GM23338 (cell line): ENCODE results near the gene POLQ. TPM values are rescaled to one million over a fixed set of nuclear protein-coding genes. Genes with fewer than 3 reads are reported as not detected.

Experiments used
- ATAC-seq: fragments of 200-7000 bp; cut with Tn5 transposase; 3 replicates; pipeline ENCODE4 v1.9.1; 2020
- DNase-seq: peaks from one replicate; pipeline ENCODE4 v3.0.0-alpha.2; 2015; ENCODE audit warnings: low spot score
- H2AFZ ChIP-seq: fragments of 200-600 bp; sonication (generic); 2 replicates; pipeline ENCODE4 v1.8.0; 2016; ENCODE audit warnings: antibody characterized with exemption, mild to moderate bottlenecking, moderate library complexity
- H3F3A ChIP-seq: fragments of 200-600 bp; sonication (generic); replicated peaks from 2 replicates; pipeline ENCODE4 v1.8.0; 2017; ENCODE audit warnings: antibody characterized with exemption, mixed run types, low read depth
- H3K27ac ChIP-seq: fragments of 200-600 bp; sonication (generic); 2 replicates; pipeline ENCODE4 v1.6.1; 2016; ENCODE audit warnings: low read depth
- H3K27me3 ChIP-seq: fragments of 200-600 bp; sonication (generic); 2 replicates; pipeline ENCODE4 v1.8.0; 2016; ENCODE audit warnings: mild to moderate bottlenecking, mixed run types, moderate library complexity; ENCODE audit not compliant: insufficient read depth
- H3K36me3 ChIP-seq: fragments of 200-600 bp; sonication (generic); 2 replicates; pipeline ENCODE4 v1.8.0; 2016; ENCODE audit warnings: mild to moderate bottlenecking; ENCODE audit not compliant: insufficient read depth
- H3K4me1 ChIP-seq: fragments of 200-600 bp; sonication (generic); 2 replicates; pipeline ENCODE4 v1.8.0; 2016; ENCODE audit warnings: mild to moderate bottlenecking, moderate library complexity; ENCODE audit not compliant: insufficient read depth
- H3K4me2 ChIP-seq: fragments of 200-600 bp; sonication (generic); 2 replicates; pipeline ENCODE4 v1.7.1; 2017; ENCODE audit warnings: mixed run types
- H3K4me3 ChIP-seq: fragments of 200-600 bp; sonication (generic); 2 replicates; pipeline ENCODE4 v1.6.1; 2016; ENCODE audit warnings: mixed run types
- H3K79me2 ChIP-seq: fragments of 200-600 bp; sonication (generic); replicated peaks from 2 replicates; pipeline ENCODE4 v1.8.0; 2017; ENCODE audit warnings: mild to moderate bottlenecking; ENCODE audit not compliant: insufficient read depth
- H3K9me2 ChIP-seq: fragments of 200-600 bp; sonication (generic); 2 replicates; pipeline ENCODE4 v1.8.0; 2017; ENCODE audit not compliant: insufficient read depth
- H4K20me1 ChIP-seq: fragments of 200-600 bp; sonication (generic); replicated peaks from 2 replicates; pipeline ENCODE4 v1.8.0; 2017; ENCODE audit warnings: mild to moderate bottlenecking; ENCODE audit not compliant: insufficient read depth
- H3K27ac Mint-ChIP-seq: 2 replicates; pipeline ENCODE4 v1.8.0; 2020; ENCODE audit warnings: inconsistent platforms, mild to moderate bottlenecking, moderate library complexity, mixed read lengths
- H3K27me3 Mint-ChIP-seq: 3 replicates; pipeline ENCODE4 v1.8.0; 2022; ENCODE audit warnings: low read depth, mild to moderate bottlenecking, moderate library complexity, mixed read lengths, inconsistent platforms; ENCODE audit not compliant: insufficient read depth, poor library complexity
- H3K36me3 Mint-ChIP-seq: 3 replicates; pipeline ENCODE4 v1.8.0; 2021; ENCODE audit warnings: low read depth, mild to moderate bottlenecking, inconsistent platforms, moderate library complexity, mixed read lengths
- H3K4me1 Mint-ChIP-seq: 3 replicates; pipeline ENCODE4 v1.8.0; 2020; ENCODE audit warnings: mild to moderate bottlenecking, inconsistent platforms, mixed read lengths
- H3K4me3 Mint-ChIP-seq: 3 replicates; pipeline ENCODE4 v1.8.0; 2021; ENCODE audit warnings: moderate library complexity, mild to moderate bottlenecking, inconsistent platforms, mixed read lengths
- H3K9me3 Mint-ChIP-seq: 3 replicates; pipeline ENCODE4 v1.8.0; 2020; ENCODE audit warnings: moderate library complexity, mild to moderate bottlenecking, inconsistent platforms, mixed read lengths
- CREB1 ChIP-seq: fragments of 250-450 bp; sonication (Bioruptor Pico); IDR thresholded peaks from 2 replicates; pipeline ENCODE4 v1.5.0; 2020; ENCODE audit warnings: low read depth, mild to moderate bottlenecking, moderate library complexity
- EZH2 ChIP-seq: fragments of 200-600 bp; sonication (generic); IDR thresholded peaks from one replicate; pipeline ENCODE4 v1.8.0; 2017; ENCODE audit warnings: antibody characterized with exemption, mild to moderate bottlenecking, low read depth; ENCODE audit not compliant: unreplicated experiment
- EZH2phosphoT487 ChIP-seq: fragments of 200-600 bp; sonication (generic); IDR thresholded peaks from one replicate; pipeline ENCODE4 v1.8.1; 2018; ENCODE audit warnings: antibody characterized with exemption; ENCODE audit not compliant: unreplicated experiment
- JUNB ChIP-seq: IDR thresholded peaks from one replicate; pipeline ENCODE4 v1.6.1; 2016; ENCODE audit warnings: antibody characterized with exemption; ENCODE audit not compliant: unreplicated experiment
- NANOG ChIP-seq: IDR thresholded peaks from 2 replicates; pipeline ENCODE4 v1.6.1; 2016; ENCODE audit warnings: antibody characterized with exemption, borderline replicate concordance
- POLR2AphosphoS5 ChIP-seq: IDR thresholded peaks from 2 replicates; pipeline ENCODE4 v1.6.1; 2016; ENCODE audit warnings: antibody characterized with exemption, low read depth
- STAT1 ChIP-seq: IDR thresholded peaks from one replicate; pipeline ENCODE4 v1.6.1; 2016; ENCODE audit warnings: antibody characterized with exemption; ENCODE audit not compliant: unreplicated experiment
- ZNF114 ChIP-seq: fragments of 250-450 bp; sonication (Bioruptor Pico); IDR thresholded peaks from 2 replicates; pipeline ENCODE4 v1.5.0; 2020; ENCODE audit warnings: mild to moderate bottlenecking, moderate library complexity
- ZNF331 ChIP-seq: fragments of 250-450 bp; sonication (Bioruptor Pico); IDR thresholded peaks from 2 replicates; pipeline ENCODE4 v1.5.0; 2020; ENCODE audit warnings: low read depth, mild to moderate bottlenecking, moderate library complexity
- polyA plus RNA-seq: library from polyadenylated mRNA; unstranded; fragments of >200 nt; fragmentation: Nextera tagmentation; extraction: Ambion mirVana; gene quantifications from 2 replicates; pipeline ENCODE4 v1.2.1, GENCODE V29; 2016
- total RNA-seq: library from RNA; depleted of rRNA; stranded (reverse); fragments of >200 nt; shearing (Covaris generic); gene quantifications from 2 replicates; pipeline ENCODE4 v1.2.3, GENCODE V29; 2014
- TF ChIP-seq, protein P1 (sequence below): fragments of 250-450 bp; sonication (Bioruptor Pico); IDR thresholded peaks from 2 replicates; pipeline ENCODE4 v1.5.0; 2020; ENCODE audit warnings: mild to moderate bottlenecking, moderate library complexity
- TF ChIP-seq, protein P2 (sequence below): IDR thresholded peaks from one replicate; pipeline ENCODE4 v1.6.1; 2018; ENCODE audit warnings: antibody characterized with exemption; ENCODE audit not compliant: unreplicated experiment
- TF ChIP-seq, protein P3 (sequence below): IDR thresholded peaks from 2 replicates; pipeline ENCODE4 v1.6.1; 2016; ENCODE audit warnings: antibody characterized with exemption
- TF ChIP-seq, protein P4 (sequence below), 2 experiments: fragments of 200-600 bp in 1 of 2; sonication (generic) in 1 of 2; conservative IDR thresholded peaks; 2 replicates each; pipeline versions ENCODE4 v1.5.1 to v1.6.1; 2016 to 2017; ENCODE audit warnings: antibody characterized with exemption in 2 of 2, low read depth in 2 of 2, mild to moderate bottlenecking in 2 of 2, moderate library complexity in 1 of 2

Gene POLQ
- total and polyA plus RNA-seq, 2 experiments from 2014 or later, result 6.9 to 20.6 TPM

DNA sequence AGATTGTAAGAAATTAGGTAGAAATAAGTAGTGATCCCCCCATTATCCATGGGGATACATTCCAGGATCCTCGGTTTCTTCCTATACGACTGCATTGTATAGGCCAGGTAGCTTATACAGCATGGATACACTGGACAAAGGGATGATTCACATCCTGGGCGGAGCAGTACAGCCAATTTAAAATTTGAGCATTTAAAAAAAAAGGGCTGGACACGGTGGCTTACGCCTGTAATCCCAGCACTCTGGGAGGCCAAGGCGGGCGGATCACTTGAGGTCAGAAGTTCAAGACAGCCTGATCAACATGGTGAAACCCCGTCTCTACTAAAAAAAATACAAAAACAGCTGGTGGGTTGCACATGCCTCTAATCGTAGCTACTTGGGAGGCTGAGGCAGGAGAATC is 21.0 kb upstream of the POLQ start:
- DNase-seq (no peak), ATAC-seq (no peak)
- H4K20me1 ChIP-seq, result no peaks in the 10 kb centered on the region
- TF ChIP-seq CREB1 (CRISPR knock-in tag) (no peak), ZNF331 (CRISPR knock-in tag) (no peak), EZH2 (no peak), ZNF114 (CRISPR knock-in tag) (no peak), POLR2AphosphoS5 (no peak), STAT1 (no peak), JUNB (no peak), NANOG (no peak), EZH2phosphoT487 (no peak)
- TF ChIP-seq, protein P1, sequence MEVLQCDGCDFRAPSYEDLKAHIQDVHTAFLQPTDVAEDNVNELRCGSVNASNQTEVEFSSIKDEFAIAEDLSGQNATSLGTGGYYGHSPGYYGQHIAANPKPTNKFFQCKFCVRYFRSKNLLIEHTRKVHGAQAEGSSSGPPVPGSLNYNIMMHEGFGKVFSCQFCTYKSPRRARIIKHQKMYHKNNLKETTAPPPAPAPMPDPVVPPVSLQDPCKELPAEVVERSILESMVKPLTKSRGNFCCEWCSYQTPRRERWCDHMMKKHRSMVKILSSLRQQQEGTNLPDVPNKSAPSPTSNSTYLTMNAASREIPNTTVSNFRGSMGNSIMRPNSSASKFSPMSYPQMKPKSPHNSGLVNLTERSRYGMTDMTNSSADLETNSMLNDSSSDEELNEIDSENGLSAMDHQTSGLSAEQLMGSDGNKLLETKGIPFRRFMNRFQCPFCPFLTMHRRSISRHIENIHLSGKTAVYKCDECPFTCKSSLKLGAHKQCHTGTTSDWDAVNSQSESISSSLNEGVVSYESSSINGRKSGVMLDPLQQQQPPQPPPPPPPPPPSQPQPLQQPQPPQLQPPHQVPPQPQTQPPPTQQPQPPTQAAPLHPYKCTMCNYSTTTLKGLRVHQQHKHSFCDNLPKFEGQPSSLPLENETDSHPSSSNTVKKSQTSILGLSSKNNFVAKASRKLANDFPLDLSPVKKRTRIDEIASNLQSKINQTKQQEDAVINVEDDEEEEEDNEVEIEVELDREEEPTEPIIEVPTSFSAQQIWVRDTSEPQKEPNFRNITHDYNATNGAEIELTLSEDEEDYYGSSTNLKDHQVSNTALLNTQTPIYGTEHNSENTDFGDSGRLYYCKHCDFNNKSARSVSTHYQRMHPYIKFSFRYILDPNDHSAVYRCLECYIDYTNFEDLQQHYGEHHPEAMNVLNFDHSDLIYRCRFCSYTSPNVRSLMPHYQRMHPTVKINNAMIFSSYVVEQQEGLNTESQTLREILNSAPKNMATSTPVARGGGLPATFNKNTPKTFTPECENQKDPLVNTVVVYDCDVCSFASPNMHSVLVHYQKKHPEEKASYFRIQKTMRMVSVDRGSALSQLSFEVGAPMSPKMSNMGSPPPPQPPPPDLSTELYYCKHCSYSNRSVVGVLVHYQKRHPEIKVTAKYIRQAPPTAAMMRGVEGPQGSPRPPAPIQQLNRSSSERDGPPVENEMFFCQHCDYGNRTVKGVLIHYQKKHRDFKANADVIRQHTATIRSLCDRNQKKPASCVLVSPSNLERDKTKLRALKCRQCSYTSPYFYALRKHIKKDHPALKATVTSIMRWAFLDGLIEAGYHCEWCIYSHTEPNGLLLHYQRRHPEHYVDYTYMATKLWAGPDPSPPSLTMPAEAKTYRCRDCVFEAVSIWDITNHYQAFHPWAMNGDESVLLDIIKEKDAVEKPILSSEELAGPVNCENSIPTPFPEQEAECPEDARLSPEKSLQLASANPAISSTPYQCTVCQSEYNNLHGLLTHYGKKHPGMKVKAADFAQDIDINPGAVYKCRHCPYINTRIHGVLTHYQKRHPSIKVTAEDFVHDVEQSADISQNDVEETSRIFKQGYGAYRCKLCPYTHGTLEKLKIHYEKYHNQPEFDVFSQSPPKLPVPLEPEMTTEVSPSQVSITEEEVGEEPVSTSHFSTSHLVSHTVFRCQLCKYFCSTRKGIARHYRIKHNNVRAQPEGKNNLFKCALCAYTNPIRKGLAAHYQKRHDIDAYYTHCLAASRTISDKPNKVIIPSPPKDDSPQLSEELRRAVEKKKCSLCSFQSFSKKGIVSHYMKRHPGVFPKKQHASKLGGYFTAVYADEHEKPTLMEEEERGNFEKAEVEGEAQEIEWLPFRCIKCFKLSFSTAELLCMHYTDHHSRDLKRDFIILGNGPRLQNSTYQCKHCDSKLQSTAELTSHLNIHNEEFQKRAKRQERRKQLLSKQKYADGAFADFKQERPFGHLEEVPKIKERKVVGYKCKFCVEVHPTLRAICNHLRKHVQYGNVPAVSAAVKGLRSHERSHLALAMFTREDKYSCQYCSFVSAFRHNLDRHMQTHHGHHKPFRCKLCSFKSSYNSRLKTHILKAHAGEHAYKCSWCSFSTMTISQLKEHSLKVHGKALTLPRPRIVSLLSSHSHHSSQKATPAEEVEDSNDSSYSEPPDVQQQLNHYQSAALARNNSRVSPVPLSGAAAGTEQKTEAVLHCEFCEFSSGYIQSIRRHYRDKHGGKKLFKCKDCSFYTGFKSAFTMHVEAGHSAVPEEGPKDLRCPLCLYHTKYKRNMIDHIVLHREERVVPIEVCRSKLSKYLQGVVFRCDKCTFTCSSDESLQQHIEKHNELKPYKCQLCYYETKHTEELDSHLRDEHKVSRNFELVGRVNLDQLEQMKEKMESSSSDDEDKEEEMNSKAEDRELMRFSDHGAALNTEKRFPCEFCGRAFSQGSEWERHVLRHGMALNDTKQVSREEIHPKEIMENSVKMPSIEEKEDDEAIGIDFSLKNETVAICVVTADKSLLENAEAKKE (CRISPR knock-in tag), result no peak
- TF ChIP-seq, protein P2, sequence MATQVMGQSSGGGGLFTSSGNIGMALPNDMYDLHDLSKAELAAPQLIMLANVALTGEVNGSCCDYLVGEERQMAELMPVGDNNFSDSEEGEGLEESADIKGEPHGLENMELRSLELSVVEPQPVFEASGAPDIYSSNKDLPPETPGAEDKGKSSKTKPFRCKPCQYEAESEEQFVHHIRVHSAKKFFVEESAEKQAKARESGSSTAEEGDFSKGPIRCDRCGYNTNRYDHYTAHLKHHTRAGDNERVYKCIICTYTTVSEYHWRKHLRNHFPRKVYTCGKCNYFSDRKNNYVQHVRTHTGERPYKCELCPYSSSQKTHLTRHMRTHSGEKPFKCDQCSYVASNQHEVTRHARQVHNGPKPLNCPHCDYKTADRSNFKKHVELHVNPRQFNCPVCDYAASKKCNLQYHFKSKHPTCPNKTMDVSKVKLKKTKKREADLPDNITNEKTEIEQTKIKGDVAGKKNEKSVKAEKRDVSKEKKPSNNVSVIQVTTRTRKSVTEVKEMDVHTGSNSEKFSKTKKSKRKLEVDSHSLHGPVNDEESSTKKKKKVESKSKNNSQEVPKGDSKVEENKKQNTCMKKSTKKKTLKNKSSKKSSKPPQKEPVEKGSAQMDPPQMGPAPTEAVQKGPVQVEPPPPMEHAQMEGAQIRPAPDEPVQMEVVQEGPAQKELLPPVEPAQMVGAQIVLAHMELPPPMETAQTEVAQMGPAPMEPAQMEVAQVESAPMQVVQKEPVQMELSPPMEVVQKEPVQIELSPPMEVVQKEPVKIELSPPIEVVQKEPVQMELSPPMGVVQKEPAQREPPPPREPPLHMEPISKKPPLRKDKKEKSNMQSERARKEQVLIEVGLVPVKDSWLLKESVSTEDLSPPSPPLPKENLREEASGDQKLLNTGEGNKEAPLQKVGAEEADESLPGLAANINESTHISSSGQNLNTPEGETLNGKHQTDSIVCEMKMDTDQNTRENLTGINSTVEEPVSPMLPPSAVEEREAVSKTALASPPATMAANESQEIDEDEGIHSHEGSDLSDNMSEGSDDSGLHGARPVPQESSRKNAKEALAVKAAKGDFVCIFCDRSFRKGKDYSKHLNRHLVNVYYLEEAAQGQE, result no peak
- TF ChIP-seq, protein P3, sequence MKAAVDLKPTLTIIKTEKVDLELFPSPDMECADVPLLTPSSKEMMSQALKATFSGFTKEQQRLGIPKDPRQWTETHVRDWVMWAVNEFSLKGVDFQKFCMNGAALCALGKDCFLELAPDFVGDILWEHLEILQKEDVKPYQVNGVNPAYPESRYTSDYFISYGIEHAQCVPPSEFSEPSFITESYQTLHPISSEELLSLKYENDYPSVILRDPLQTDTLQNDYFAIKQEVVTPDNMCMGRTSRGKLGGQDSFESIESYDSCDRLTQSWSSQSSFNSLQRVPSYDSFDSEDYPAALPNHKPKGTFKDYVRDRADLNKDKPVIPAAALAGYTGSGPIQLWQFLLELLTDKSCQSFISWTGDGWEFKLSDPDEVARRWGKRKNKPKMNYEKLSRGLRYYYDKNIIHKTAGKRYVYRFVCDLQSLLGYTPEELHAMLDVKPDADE, result no peak
- TF ChIP-seq, protein P4, sequence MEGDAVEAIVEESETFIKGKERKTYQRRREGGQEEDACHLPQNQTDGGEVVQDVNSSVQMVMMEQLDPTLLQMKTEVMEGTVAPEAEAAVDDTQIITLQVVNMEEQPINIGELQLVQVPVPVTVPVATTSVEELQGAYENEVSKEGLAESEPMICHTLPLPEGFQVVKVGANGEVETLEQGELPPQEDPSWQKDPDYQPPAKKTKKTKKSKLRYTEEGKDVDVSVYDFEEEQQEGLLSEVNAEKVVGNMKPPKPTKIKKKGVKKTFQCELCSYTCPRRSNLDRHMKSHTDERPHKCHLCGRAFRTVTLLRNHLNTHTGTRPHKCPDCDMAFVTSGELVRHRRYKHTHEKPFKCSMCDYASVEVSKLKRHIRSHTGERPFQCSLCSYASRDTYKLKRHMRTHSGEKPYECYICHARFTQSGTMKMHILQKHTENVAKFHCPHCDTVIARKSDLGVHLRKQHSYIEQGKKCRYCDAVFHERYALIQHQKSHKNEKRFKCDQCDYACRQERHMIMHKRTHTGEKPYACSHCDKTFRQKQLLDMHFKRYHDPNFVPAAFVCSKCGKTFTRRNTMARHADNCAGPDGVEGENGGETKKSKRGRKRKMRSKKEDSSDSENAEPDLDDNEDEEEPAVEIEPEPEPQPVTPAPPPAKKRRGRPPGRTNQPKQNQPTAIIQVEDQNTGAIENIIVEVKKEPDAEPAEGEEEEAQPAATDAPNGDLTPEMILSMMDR (conservative IDR thresholded peaks at IDR 0.05; ENCODE audit: low read depth in 2 of 2), result no peak
- no peak overlapping the region for H3K4me2 ChIP-seq
- H3K27ac ChIP-seq, result no peak overlapping the region
- H3K4me1 ChIP-seq, result peaks cover 20% of the 10 kb centered on the region
- no peaks in the 10 kb centered on the region for H3K79me2 ChIP-seq
- no peaks in the 10 kb centered on the region for H3K27me3 ChIP-seq
- H3K9me2 ChIP-seq, result no peaks in the 10 kb centered on the region
- no peak overlapping the region for H2AFZ ChIP-seq
- Mint-ChIP-seq H3K36me3 (no peaks in the 10 kb centered on the region), H3K9me3 (no peaks in the 10 kb centered on the region), H3K4me3 (no peak overlapping the region), H3K27ac (no peak overlapping the region), H3K27me3 (peaks cover 2% of the 10 kb centered on the region), H3K4me1 (peaks cover 17% of the 10 kb centered on the region)
- H3K4me3 ChIP-seq, result no peak overlapping the region
- no peaks in the 10 kb centered on the region for H3F3A ChIP-seq
- H3K36me3 ChIP-seq, result no peaks in the 10 kb centered on the region
